SK-N-MC (cell line): ENCODE data around the gene LAMC1.

Source experiments
- EZH2 ChIP-seq: fragments of 200-600 bp; sonication (generic); IDR thresholded peaks from one replicate; pipeline ENCODE4 v1.6.1; 2017; ENCODE audit warnings: antibody characterized with exemption
- FOXP2 ChIP-seq: optimal IDR thresholded peaks from 2 replicates; pipeline ENCODE3; 2011; ENCODE audit warnings: mild to moderate bottlenecking, moderate library complexity; ENCODE audit not compliant: insufficient read depth; ENCODE audit errors: extremely low read length, control extremely low read depth
- POLR2AphosphoS5 ChIP-seq: IDR thresholded peaks from 2 replicates; pipeline ENCODE4 v1.6.1; 2012; ENCODE audit warnings: mild to moderate bottlenecking, low read depth, low read length, borderline replicate concordance

GRCh38 chr1:182978151-182978853 lies 44.9 kb upstream of the LAMC1 start:
- TF ChIP-seq POLR2AphosphoS5 (no peak), EZH2 (no peak), FOXP2 (no peak)
